ENCODE measurements around the gene SCAPER. TPM values are rescaled to one million over a fixed set of nuclear protein-coding genes. Genes with fewer than 3 reads are reported as not detected.
A peak's percentile ranks its signal among the peaks of the same experiment; 100 is the strongest.

Gene SCAPER
- total RNA-seq, 1 experiment from 2014 or later = 21.5 TPM

- POLR2A ChIA-PET (ENCODE audit: low non-redundant PET) = no interaction called here
- intact Hi-C loops (cut with micrococcal nuclease; ENCODE audit: unreplicated experiment) = no loop called here
- BruUV-seq (replicated peaks) = no TSS peak
- Histone ChIP-seq H3K27ac (ENCODE audit: low read depth, low read length, poor library complexity, severe bottlenecking) (no peak overlapping the region), H3K27me3 (replicated peaks; ENCODE audit: insufficient read depth, low read depth, low read length, poor library complexity) (no peaks in the 10 kb centered on the region), H3K4me1 (ENCODE audit: insufficient read depth, low read length, poor library complexity, severe bottlenecking) (no peaks in the 10 kb centered on the region), H3K9me3 (ENCODE audit: low read depth, low read length, poor library complexity, severe bottlenecking) (no peaks in the 10 kb centered on the region), H3K36me3 (ENCODE audit: insufficient read depth, low read length, poor library complexity, severe bottlenecking) (no peaks in the 10 kb centered on the region), H3K4me3 (ENCODE audit: low read depth, low read length, poor library complexity, severe bottlenecking) (no peak overlapping the region)
- CTCF ChIA-PET = no interaction called here
- no peak for DNase-seq (ENCODE audit: low spot score)
- TF ChIP-seq CTCF (conservative IDR thresholded peaks at IDR 0.05; ENCODE audit: low read depth, low read length) (no peak), EZH2 (IDR thresholded peaks at IDR 0.05; ENCODE audit: borderline replicate concordance, low read depth, low read length, poor library complexity, severe bottlenecking) (no peak)
Measured at GRCh38 chr15:76418352-76419140, 486.6 kb downstream of the SCAPER start.

- no peak overlapping the region for H3K27ac ChIP-seq (ENCODE audit: low read depth, low read length, poor library complexity, severe bottlenecking)
- ChIA-PET POLR2A (ENCODE audit: low non-redundant PET) (interaction anchor here (0.6 kb wide), 1 partner anchor 455 kb away, joined by 5 read pairs; no protein-coding TSS in a partner anchor), CTCF (no interaction called here)
- DNase-seq (ENCODE audit: low spot score) = peak; percentile 8
- no peaks in the 10 kb centered on the region for H3K27me3 ChIP-seq (replicated peaks; ENCODE audit: insufficient read depth, low read depth, low read length, poor library complexity)
- intact Hi-C loops (cut with micrococcal nuclease; ENCODE audit: unreplicated experiment) = no loop called here
- no TSS peak for BruUV-seq (replicated peaks)
- no peaks in the 10 kb centered on the region for H3K4me1 ChIP-seq (ENCODE audit: insufficient read depth, low read length, poor library complexity, severe bottlenecking)
- H3K9me3 ChIP-seq (ENCODE audit: low read depth, low read length, poor library complexity, severe bottlenecking) = no peaks in the 10 kb centered on the region
- H3K36me3 ChIP-seq (ENCODE audit: insufficient read depth, low read length, poor library complexity, severe bottlenecking) = no peaks in the 10 kb centered on the region
- no peak for TF ChIP-seq EZH2 (IDR thresholded peaks at IDR 0.05; ENCODE audit: borderline replicate concordance, low read depth, low read length, poor library complexity, severe bottlenecking)
- no peak for TF ChIP-seq CTCF (conservative IDR thresholded peaks at IDR 0.05; ENCODE audit: low read depth, low read length)
- H3K4me3 ChIP-seq (ENCODE audit: low read depth, low read length, poor library complexity, severe bottlenecking) = no peak overlapping the region
Measured at GRCh38 chr15:76401285-76401684, 503.9 kb downstream of the SCAPER start.

- Histone ChIP-seq H3K27me3 (replicated peaks; ENCODE audit: insufficient read depth, low read depth, low read length, poor library complexity) (no peaks in the 10 kb centered on the region), H3K4me3 (ENCODE audit: low read depth, low read length, poor library complexity, severe bottlenecking) (no peak overlapping the region), H3K36me3 (ENCODE audit: insufficient read depth, low read length, poor library complexity, severe bottlenecking) (no peaks in the 10 kb centered on the region), H3K9me3 (ENCODE audit: low read depth, low read length, poor library complexity, severe bottlenecking) (no peaks in the 10 kb centered on the region), H3K27ac (ENCODE audit: low read depth, low read length, poor library complexity, severe bottlenecking) (no peak overlapping the region), H3K4me1 (ENCODE audit: insufficient read depth, low read length, poor library complexity, severe bottlenecking) (no peaks in the 10 kb centered on the region)
- no peak for TF ChIP-seq CTCF (conservative IDR thresholded peaks at IDR 0.05; ENCODE audit: low read depth, low read length)
- TF ChIP-seq EZH2 (IDR thresholded peaks at IDR 0.05; ENCODE audit: borderline replicate concordance, low read depth, low read length, poor library complexity, severe bottlenecking) = no peak
- intact Hi-C loops (cut with micrococcal nuclease; ENCODE audit: unreplicated experiment) = no loop called here
- DNase-seq (ENCODE audit: low spot score) = peak; percentile 2
- ChIA-PET POLR2A (ENCODE audit: low non-redundant PET) (no interaction called here), CTCF (no interaction called here)
- no TSS peak for BruUV-seq (replicated peaks)
Measured at GRCh38 chr15:76398317-76399104, 506.6 kb downstream of the SCAPER start.
